Coronary artery (tissue), 2 donors: ENCODE results near the gene ASIC2.

ENCODE experiments used
- DNase-seq: peaks from one replicate; pipeline ENCODE4 v3.0.0-alpha.2; 2017; ENCODE audit warnings: low spot score
- H3K27ac ChIP-seq, 2 donors: fragments of 200-600 bp; sonication (generic); one replicate each; pipeline ENCODE4 v1.5.1; 2016 to 2019
- H3K4me3 ChIP-seq: fragments of 200-600 bp; sonication (generic); 2 replicates; pipeline ENCODE4 v1.5.1; 2016; ENCODE audit warnings: mild to moderate bottlenecking, moderate library complexity
- CTCF ChIP-seq: fragments of 200-600 bp; sonication (generic); IDR thresholded peaks from one replicate; pipeline ENCODE4 v1.5.1; 2019; ENCODE audit warnings: antibody characterized with exemption

Gene ASIC2

DNA sequence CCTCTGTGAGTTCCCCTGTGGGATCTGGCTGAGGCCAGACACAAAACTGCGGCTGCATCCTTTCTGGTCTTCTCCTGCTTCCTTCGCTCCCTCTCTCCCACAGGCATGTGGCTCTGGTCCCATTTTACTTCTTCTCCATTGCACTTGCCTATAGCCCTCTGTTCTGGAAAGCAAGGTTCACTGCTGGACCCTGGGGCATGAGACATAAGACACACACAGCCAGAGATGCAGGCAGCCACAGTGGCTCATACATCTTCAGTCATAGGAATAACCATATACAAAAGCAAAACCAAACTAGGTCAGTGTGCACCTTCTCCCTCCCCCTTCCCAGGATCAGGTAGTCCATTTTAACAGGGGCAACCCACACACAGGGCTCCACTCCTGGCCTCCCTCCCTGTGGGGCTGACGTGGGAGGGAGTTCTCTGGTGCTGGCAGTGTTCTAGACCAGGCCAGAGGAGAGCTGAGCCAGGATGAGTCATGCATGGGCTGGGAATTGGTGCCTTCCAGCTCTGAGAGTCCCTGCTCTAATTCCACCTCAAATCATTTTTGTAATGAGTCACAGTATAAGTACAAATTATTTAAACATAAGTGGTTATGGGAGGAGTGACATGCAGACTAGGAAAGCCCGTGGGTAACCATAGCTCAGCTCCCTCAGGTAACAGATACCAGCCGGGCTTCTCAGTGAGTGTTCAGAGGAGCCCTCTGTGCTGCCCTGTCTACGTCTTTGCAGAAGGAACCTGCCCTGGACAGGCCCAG, 58.0 kb downstream of the ASIC2 start:
- Histone ChIP-seq H3K27ac (peak overlapping the region in 1 of 2 donors; percentile 60), H3K4me3 (no peak overlapping the region)
- peak; percentile 84 for DNase-seq
- no peak for TF ChIP-seq CTCF

GRCh38 chr17:33234233-33234632, 58.9 kb downstream of the ASIC2 start:
- no peak for TF ChIP-seq CTCF
- no peak for DNase-seq
- Histone ChIP-seq H3K27ac (no peak overlapping the region), H3K4me3 (no peak overlapping the region)

DNA sequence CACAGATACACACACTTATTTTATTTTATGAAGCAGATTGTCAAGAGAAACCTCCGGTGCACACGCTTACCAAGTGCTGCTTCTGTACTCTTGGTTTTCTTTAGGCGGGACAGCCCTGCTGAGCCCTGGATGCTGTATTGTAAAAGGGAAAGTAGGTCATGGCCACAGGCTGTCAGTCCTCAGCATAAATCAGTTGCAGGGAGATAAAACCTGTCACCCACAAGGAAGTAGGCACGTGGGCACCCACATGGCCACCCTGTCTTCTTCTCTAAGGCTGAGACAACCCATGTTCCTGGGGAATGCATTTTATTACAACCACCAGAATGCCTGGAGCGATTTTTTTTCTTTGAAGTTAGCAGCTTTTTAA, 59.3 kb downstream of the ASIC2 start:
- no peak for DNase-seq
- TF ChIP-seq CTCF, result no peak
- Histone ChIP-seq H3K27ac (no peak overlapping the region), H3K4me3 (no peak overlapping the region)

DNA sequence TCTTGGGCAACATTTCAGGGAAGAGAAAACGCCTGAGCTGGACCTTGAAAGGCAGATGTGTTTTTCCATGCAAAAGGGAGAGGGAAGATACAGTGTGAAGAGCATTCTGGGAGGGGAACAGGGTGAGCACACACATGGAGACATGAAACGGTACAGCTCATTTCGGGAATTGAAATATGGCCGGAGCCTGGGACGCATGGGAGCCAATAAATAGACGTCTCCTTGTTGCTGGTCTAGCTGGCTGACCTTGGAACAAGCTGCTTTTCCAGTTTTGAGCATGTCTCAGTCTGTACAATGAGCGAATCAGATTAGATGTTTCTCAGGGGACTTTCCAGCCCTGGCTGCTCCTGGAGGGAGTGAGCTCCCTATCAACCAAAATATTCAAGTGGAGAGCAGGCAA, 63.6 kb downstream of the ASIC2 start:
- no peak for TF ChIP-seq CTCF
- Histone ChIP-seq H3K27ac (no peak overlapping the region), H3K4me3 (no peak overlapping the region)
- no peak for DNase-seq

- no peak overlapping the region for H3K4me3 ChIP-seq
- no peak for TF ChIP-seq CTCF
- DNase-seq, result no peak
- no peak overlapping the region for H3K27ac ChIP-seq
These were observed 64.1 kb downstream of the ASIC2 start for GRCh38 chr17:33229028-33229427.

- no peak for DNase-seq
- no peak overlapping the region for H3K4me3 ChIP-seq
- no peak for TF ChIP-seq CTCF
- no peak overlapping the region for H3K27ac ChIP-seq
These were observed 64.5 kb downstream of the ASIC2 start for GRCh38 chr17:33228548-33228947.

GRCh38 chr17:33227911-33228310, 65.2 kb downstream of the ASIC2 start:
- no peak for TF ChIP-seq CTCF
- no peak for DNase-seq
- H3K27ac ChIP-seq, result no peak overlapping the region
- no peak overlapping the region for H3K4me3 ChIP-seq
